Ishikawa (cell line): ENCODE results near the gene LDLRAP1.

Experiments
- CEBPB ChIP-seq: IDR thresholded peaks from 2 replicates; pipeline ENCODE4 v1.6.1; 2012
- EP300 ChIP-seq: IDR thresholded peaks from 2 replicates; pipeline ENCODE4 v1.6.1; 2012; ENCODE audit warnings: borderline replicate concordance
- REST ChIP-seq: IDR thresholded peaks from 2 replicates; pipeline ENCODE4 v1.6.1; 2012; ENCODE audit warnings: low read depth, mild to moderate bottlenecking
- ZBTB7A ChIP-seq: IDR thresholded peaks from 2 replicates; pipeline ENCODE4 v1.6.1; 2012; ENCODE audit warnings: low read depth

DNA sequence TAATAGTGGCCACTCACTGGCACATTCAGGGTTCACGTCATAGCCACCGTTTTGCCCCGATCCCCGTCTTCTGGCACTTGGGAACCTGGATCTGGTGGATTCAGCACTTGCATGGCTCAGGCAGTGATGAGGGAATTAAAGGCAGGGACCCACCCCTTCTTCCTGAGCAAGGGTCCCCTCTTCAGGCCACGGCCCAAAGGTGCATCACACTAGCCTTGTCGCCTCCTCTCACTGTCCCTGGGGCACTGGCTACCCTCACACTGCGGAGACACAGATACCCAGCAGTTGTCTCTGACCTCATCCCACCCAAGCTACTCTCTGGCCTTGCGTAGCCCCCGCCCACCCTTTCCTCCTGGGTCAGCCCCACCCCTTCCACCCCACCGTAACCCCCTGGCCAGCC is 19.9 kb upstream of the LDLRAP1 start:
- TF ChIP-seq CEBPB, result no peak
- no peak for TF ChIP-seq REST
- no peak for TF ChIP-seq ZBTB7A
- TF ChIP-seq EP300, result no peak
